AG04449 (cell line): ENCODE measurements around the gene ELP4.

Source experiments
- CTCF ChIA-PET: fragments of 350-600 bp; formaldehyde crosslinking; extraction: SDS; loops from one replicate; lab custom pipeline; 2021; ENCODE audit warnings: antibody characterized with exemption; lab: Yijun Ruan, JAX
- POLR2A ChIA-PET: fragments of 400-600, 350-600 bp; formaldehyde crosslinking; extraction: SDS; loops from one replicate; lab custom pipeline; 2020; ENCODE audit warnings: antibody characterized with exemption, inconsistent platforms; lab: Yijun Ruan, JAX
- DNase-seq: peaks from one replicate; pipeline ENCODE4 v3.0.0-alpha.2; 2010; ENCODE audit warnings: low read depth, low spot score
- H3K4me3 ChIP-seq: 2 replicates; pipeline ENCODE4 v1.5.1; 2011; ENCODE audit warnings: low read depth, mild to moderate bottlenecking, control low read depth, low read length
- TF ChIP-seq, protein P1 (sequence below): IDR thresholded peaks from one replicate; pipeline ENCODE4 v1.5.1; 2011; ENCODE audit warnings: mild to moderate bottlenecking, moderate library complexity, low read length, control low read depth, inconsistent platforms; ENCODE audit not compliant: insufficient read depth; ENCODE audit errors: missing control alignments

The ELP4 gene

DNA sequence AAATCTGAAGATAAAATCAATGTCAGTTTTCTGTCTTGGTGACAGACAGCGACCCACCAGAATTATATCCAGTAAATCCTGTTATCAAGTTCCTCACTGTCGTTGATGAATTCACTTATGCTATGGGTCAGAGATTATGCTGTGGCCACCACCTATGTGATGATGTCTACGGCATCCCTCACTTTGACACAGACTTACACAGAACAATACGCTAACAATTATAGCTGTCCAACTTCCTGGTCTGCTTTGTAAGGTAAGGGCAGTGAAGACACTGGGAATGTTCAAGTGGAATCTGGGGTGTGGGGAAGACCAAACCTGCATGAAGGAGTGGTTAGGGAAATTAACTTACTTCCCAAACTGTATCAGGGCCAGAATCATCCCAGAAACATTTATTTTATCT lies 320.8 kb downstream of the ELP4 start:
- POLR2A ChIA-PET: no interaction called here
- CTCF ChIA-PET: no interaction called here
- no peak for DNase-seq
- TF ChIP-seq, protein P1, sequence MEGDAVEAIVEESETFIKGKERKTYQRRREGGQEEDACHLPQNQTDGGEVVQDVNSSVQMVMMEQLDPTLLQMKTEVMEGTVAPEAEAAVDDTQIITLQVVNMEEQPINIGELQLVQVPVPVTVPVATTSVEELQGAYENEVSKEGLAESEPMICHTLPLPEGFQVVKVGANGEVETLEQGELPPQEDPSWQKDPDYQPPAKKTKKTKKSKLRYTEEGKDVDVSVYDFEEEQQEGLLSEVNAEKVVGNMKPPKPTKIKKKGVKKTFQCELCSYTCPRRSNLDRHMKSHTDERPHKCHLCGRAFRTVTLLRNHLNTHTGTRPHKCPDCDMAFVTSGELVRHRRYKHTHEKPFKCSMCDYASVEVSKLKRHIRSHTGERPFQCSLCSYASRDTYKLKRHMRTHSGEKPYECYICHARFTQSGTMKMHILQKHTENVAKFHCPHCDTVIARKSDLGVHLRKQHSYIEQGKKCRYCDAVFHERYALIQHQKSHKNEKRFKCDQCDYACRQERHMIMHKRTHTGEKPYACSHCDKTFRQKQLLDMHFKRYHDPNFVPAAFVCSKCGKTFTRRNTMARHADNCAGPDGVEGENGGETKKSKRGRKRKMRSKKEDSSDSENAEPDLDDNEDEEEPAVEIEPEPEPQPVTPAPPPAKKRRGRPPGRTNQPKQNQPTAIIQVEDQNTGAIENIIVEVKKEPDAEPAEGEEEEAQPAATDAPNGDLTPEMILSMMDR: no peak
- H3K4me3 ChIP-seq: no peak overlapping the region

DNA sequence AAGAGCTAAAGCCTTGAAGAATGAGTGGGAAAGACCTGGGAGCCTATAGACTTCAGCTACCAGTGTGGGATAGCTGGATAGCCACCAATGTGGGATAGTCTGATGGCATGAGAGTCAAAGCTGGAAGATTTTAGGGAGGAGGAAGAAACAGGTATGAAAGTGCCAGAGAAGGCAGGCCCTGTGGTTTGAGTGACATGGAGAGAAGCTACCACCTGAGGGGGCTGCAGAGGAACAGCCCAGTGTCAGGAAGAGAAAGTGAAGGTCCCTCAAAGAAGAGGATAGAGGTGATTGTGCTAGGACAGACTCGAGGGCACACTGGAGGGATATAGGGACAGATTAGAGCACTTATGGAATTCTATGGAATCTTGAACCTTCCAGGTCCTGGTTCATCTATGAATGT lies 324.7 kb downstream of the ELP4 start:
- no peak for DNase-seq
- CTCF ChIA-PET: no interaction called here
- no peak overlapping the region for H3K4me3 ChIP-seq
- TF ChIP-seq, protein P1: no peak
- POLR2A ChIA-PET: no interaction called here
